Prostate gland (tissue), 2 donors: ENCODE data around the gene CALML6. TPM values are rescaled to one million over a fixed set of nuclear protein-coding genes. Genes with fewer than 3 reads are reported as not detected.
A peak's percentile ranks its signal among the peaks of the same experiment; 100 is the strongest.

Experiments used
- DNase-seq: peaks from one replicate; pipeline ENCODE4 v3.0.0-alpha.2; 2019; ENCODE audit warnings: low spot score
- H3K27ac ChIP-seq, 2 donors: fragments of 200-600 bp; sonication (generic); 2 replicates each; pipeline ENCODE4 v1.5.1; 2017 to 2019
- H3K27me3 ChIP-seq: fragments of 200-600 bp; sonication (generic); replicated peaks from 2 replicates; pipeline ENCODE4 v1.5.1; 2019; ENCODE audit not compliant: insufficient read depth
- H3K36me3 ChIP-seq, 2 donors: fragments of 200-600 bp; sonication (generic); 1 replicate in 1 of 2; 2 replicates in 1 of 2; pipeline versions ENCODE4 v1.5.1 to v1.8.1; 2017 to 2019
- H3K4me1 ChIP-seq: fragments of 200-600 bp; sonication (generic); replicated peaks from 2 replicates; pipeline ENCODE4 v1.5.1; 2019
- H3K4me3 ChIP-seq, 2 donors: fragments of 200-600 bp; sonication (generic); 2 replicates each; pipeline ENCODE4 v1.5.1; 2017 to 2019
- H3K9me3 ChIP-seq: fragments of 200-600 bp; sonication (generic); 2 replicates; pipeline ENCODE4 v1.5.1; 2017
- CTCF ChIP-seq, 4 experiments: fragments of 200-600 bp in 2 of 4; fragments of 450-650 bp in 2 of 4; sonication (generic) in 2 of 4; IDR thresholded peaks; 1 replicate in 3 of 4; 2 replicates in 1 of 4; pipeline ENCODE4 v1.5.1; 2016 to 2019; ENCODE audit warnings: antibody characterized with exemption in 4 of 4, mild to moderate bottlenecking in 2 of 4, moderate library complexity in 2 of 4
- POLR2A ChIP-seq: fragments of 450-650 bp; IDR thresholded peaks from one replicate; pipeline ENCODE4 v1.6.1; 2016; ENCODE audit warnings: antibody characterized with exemption, mild to moderate bottlenecking
- POLR2AphosphoS5 ChIP-seq: sonication (generic); formaldehyde crosslinking; IDR thresholded peaks from one replicate; pipeline ENCODE4 v1.6.1; 2017; ENCODE audit warnings: antibody characterized with exemption
- WGBS: methylation state at CpG from one replicate; pipeline ENCODE4 v1.1.5; 2018; 5-methylcytosine and 5-hydroxymethylcytosine counted together
- intact Hi-C: fragments of 100-400 bp; cut with DNase I; formaldehyde crosslinking; loops from one replicate; pipeline ENCODE4 v1.14.2; 2022
- total RNA-seq, 2 donors: library from RNA; depleted of rRNA; stranded (reverse); fragments of >200 nt; gene quantifications; one replicate each; pipeline ENCODE4 v1.1.0, GENCODE V29; 2016

CALML6 gene
- total RNA-seq, 2 donors from 2014 or later = 0.18 to 0.28 TPM

GRCh38 chr1:1889090-1889750 lies 25.8 kb upstream of the CALML6 start:
- H3K27ac ChIP-seq = peak overlapping the region; percentile 95 to 96
- H3K4me1 ChIP-seq = peaks cover 17% of the 10 kb centered on the region
- H3K4me3 ChIP-seq = peak overlapping the region; percentile 84 to 87
- intact Hi-C loops = no loop called here
- TF ChIP-seq POLR2A (no peak), CTCF (IDR thresholded peaks at IDR 0.05) (no peak), POLR2AphosphoS5 (no peak)
- H3K36me3 ChIP-seq = no peaks in the 10 kb centered on the region
- no peaks in the 10 kb centered on the region for H3K9me3 ChIP-seq
- DNase-seq = no peak
- H3K27me3 ChIP-seq = no peaks in the 10 kb centered on the region
- WGBS = 17% methylated on average over 9 of the region's 9 CpGs

- intact Hi-C loops = loop anchor here (5.0 kb wide), 2 partner anchors 33 to 113 kb away; partner anchors contain the start of gene NADK
- WGBS = under 1% methylated on average over 83 of the region's 88 CpGs
- DNase-seq = no peak
- H3K4me3 ChIP-seq = peak overlapping the region; percentile 84 to 87
- H3K36me3 ChIP-seq = no peaks in the 10 kb centered on the region
- TF ChIP-seq CTCF (IDR thresholded peaks at IDR 0.05) = no peak
- TF ChIP-seq POLR2A = no peak
- no peak for TF ChIP-seq POLR2AphosphoS5
- no peaks in the 10 kb centered on the region for H3K9me3 ChIP-seq
- peak overlapping the region; percentile 95 to 96 for H3K27ac ChIP-seq
- H3K4me1 ChIP-seq = peaks cover 23% of the 10 kb centered on the region
- no peaks in the 10 kb centered on the region for H3K27me3 ChIP-seq
These were observed 25.1 kb upstream of the CALML6 start for GRCh38 chr1:1889847-1890505.

- H3K27ac ChIP-seq = peak within 1 kb of the TSS; percentile 95 to 96
- DNase-seq = peak; percentile 77
- WGBS = 1% methylated on average over 18 of the region's 137 CpGs
- no peaks in the 10 kb centered on the region for H3K9me3 ChIP-seq
- peak within 1 kb of the TSS; percentile 84 to 87 for H3K4me3 ChIP-seq
- no peaks in the 10 kb centered on the region for H3K36me3 ChIP-seq
- TF ChIP-seq CTCF (IDR thresholded peaks at IDR 0.05) (no peak), POLR2AphosphoS5 (no peak), POLR2A (peak; percentile 72)
- no peaks in the 10 kb centered on the region for H3K27me3 ChIP-seq
- intact Hi-C loops = loop anchor here (5.0 kb wide), 2 partner anchors 33 to 113 kb away; partner anchors contain the start of gene NADK
- peaks cover 26% of the 10 kb centered on the region for H3K4me1 ChIP-seq
These were observed 24.3 kb upstream of the CALML6 start, which contains the start of gene GNB1 for GRCh38 chr1:1890506-1891348. TSS of gene GNB1 (minus strand) at chr1:1891087. CDS start at chr1:1825453, 65,634 bp downstream.

- 1% methylated on average over 39 of the region's 59 CpGs for WGBS
These were observed 23.5 kb upstream of the CALML6 start for GRCh38 chr1:1891349-1892078.

More at GRCh38 chr1:1891349-1892078, 23.5 kb upstream of the CALML6 start:
- DNase-seq = peak; percentile 82
- Histone ChIP-seq H3K36me3 (no peaks in the 10 kb centered on the region), H3K9me3 (no peaks in the 10 kb centered on the region), H3K4me3 (peak overlapping the region; percentile 84 to 87), H3K27me3 (no peaks in the 10 kb centered on the region), H3K4me1 (peaks cover 26% of the 10 kb centered on the region), H3K27ac (peak overlapping the region; percentile 95 to 96)
- intact Hi-C loops = loop anchor here (5.0 kb wide), 2 partner anchors 34 to 114 kb away; partner anchors contain the start of gene NADK
- TF ChIP-seq POLR2A (peak; percentile 36), POLR2AphosphoS5 (no peak)
